ENCODE data around the gene MYO1B. TPM values are rescaled to one million over a fixed set of nuclear protein-coding genes. Genes with fewer than 3 reads are reported as not detected.

Gene MYO1B
- total RNA-seq, result 10 to 100 TPM in 1 of 2 donors, 1 to 10 TPM in 1; 2.4 to 28.5 TPM

GRCh38 chr2:191245046-191245868, at the start of gene MYO1B:
MYO1B (plus strand) TSS chr2:191245404; CDS start chr2:191276896, 31,492 bp downstream.
- Mint-ChIP-seq H3K4me3 (peak within 1 kb of the TSS; percentile 82), H3K27me3 (peaks cover 19% of the 10 kb centered on the region), H3K36me3 (ENCODE audit: low read depth) (peaks cover 5% of the 10 kb centered on the region), H3K9me3 (no peaks in the 10 kb centered on the region), H3K27ac (no peak within 1 kb of the TSS), H3K4me1 (peaks cover 4% of the 10 kb centered on the region)
- peak; percentile 84 for ATAC-seq (replicated peaks)

DNA sequence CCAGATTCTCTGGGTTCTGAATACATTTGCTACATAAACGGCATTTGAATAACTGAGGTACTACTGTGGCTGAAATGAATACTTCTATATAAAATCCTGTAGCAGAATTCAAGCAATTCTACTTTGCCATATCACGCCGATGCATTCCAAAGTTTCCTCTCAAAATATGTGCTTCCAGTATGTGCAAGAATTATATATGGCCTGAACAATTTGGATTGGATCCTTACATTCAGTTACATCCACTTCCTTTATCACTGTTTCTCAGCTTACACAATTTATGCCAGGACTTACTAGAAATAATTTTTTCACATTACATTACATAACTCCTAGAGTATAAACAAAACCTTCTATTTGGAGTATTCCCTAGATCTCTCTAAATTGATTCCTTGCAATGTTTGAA, 48.1 kb upstream of the MYO1B start:
- no peaks in the 10 kb centered on the region for H3K27me3 Mint-ChIP-seq
- peaks cover 12% of the 10 kb centered on the region for H3K4me1 Mint-ChIP-seq
- H3K4me3 Mint-ChIP-seq, result no peak overlapping the region
- no peaks in the 10 kb centered on the region for H3K9me3 Mint-ChIP-seq
- no peak for ATAC-seq (replicated peaks)
- H3K36me3 Mint-ChIP-seq (ENCODE audit: low read depth), result no peaks in the 10 kb centered on the region
- no peak overlapping the region for H3K27ac Mint-ChIP-seq

GRCh38 chr2:191198271-191198670, 46.9 kb upstream of the MYO1B start:
- no peak overlapping the region for H3K27ac Mint-ChIP-seq
- H3K4me1 Mint-ChIP-seq, result peaks cover 19% of the 10 kb centered on the region
- H3K4me3 Mint-ChIP-seq, result no peak overlapping the region
- no peaks in the 10 kb centered on the region for H3K27me3 Mint-ChIP-seq
- ATAC-seq (replicated peaks), result no peak
- no peaks in the 10 kb centered on the region for H3K36me3 Mint-ChIP-seq (ENCODE audit: low read depth)
- H3K9me3 Mint-ChIP-seq, result no peaks in the 10 kb centered on the region

- no peak overlapping the region for H3K4me3 Mint-ChIP-seq
- no peaks in the 10 kb centered on the region for H3K9me3 Mint-ChIP-seq
- no peak overlapping the region for H3K27ac Mint-ChIP-seq
- H3K4me1 Mint-ChIP-seq, result peaks cover 15% of the 10 kb centered on the region
- ATAC-seq (replicated peaks), result no peak
- no peaks in the 10 kb centered on the region for H3K36me3 Mint-ChIP-seq (ENCODE audit: low read depth)
- H3K27me3 Mint-ChIP-seq, result no peaks in the 10 kb centered on the region
Measured at GRCh38 chr2:191199929-191200512, 45.2 kb upstream of the MYO1B start.

- Mint-ChIP-seq H3K27ac (no peak overlapping the region), H3K4me3 (no peak overlapping the region), H3K4me1 (peaks cover 16% of the 10 kb centered on the region), H3K27me3 (no peaks in the 10 kb centered on the region), H3K9me3 (no peaks in the 10 kb centered on the region), H3K36me3 (ENCODE audit: low read depth) (no peaks in the 10 kb centered on the region)
- ATAC-seq (replicated peaks), result no peak
Measured at GRCh38 chr2:191200910-191201309, 44.3 kb upstream of the MYO1B start.

- Mint-ChIP-seq H3K4me3 (peak overlapping the region; percentile 33), H3K9me3 (no peaks in the 10 kb centered on the region), H3K36me3 (ENCODE audit: low read depth) (no peaks in the 10 kb centered on the region), H3K27ac (peak overlapping the region; percentile 53), H3K27me3 (no peaks in the 10 kb centered on the region), H3K4me1 (peaks cover 25% of the 10 kb centered on the region)
- peak; percentile 26 for ATAC-seq (replicated peaks)
Measured at GRCh38 chr2:191202209-191202721, 42.9 kb upstream of the MYO1B start.

DNA sequence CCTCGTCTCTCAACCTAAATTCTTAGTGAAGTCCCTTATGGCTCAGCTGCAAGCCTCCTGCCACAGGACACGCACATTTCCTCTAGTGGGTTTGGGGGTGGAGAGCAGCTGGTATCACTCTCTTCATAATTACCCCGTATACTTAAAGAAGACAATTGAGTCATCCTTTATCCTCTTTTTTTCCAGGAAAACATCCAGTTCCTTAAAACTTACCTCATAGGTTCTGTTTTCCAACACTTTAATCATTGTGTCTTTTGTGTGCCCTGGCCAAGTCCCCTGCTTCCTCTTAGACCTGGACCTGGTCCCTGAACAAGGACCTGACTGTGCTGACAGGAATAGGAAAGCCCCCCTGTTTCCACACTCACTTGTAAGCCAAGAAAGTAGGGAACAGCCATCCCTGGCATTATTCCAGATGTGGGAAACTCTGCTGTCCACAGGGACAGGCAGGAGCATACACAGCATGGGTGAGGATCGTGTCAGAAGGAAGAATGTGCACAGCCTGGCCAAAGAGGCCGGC, 42.3 kb upstream of the MYO1B start:
- Mint-ChIP-seq H3K9me3 (no peaks in the 10 kb centered on the region), H3K4me3 (peak overlapping the region; percentile 33), H3K27me3 (no peaks in the 10 kb centered on the region), H3K36me3 (ENCODE audit: low read depth) (no peaks in the 10 kb centered on the region), H3K27ac (peak overlapping the region; percentile 53), H3K4me1 (peaks cover 25% of the 10 kb centered on the region)
- ATAC-seq (replicated peaks), result peak; percentile 68

- peak overlapping the region; percentile 78 for H3K27ac Mint-ChIP-seq
- H3K36me3 Mint-ChIP-seq (ENCODE audit: low read depth), result no peaks in the 10 kb centered on the region
- peak overlapping the region; percentile 67 for H3K4me3 Mint-ChIP-seq
- H3K4me1 Mint-ChIP-seq, result peaks cover 25% of the 10 kb centered on the region
- no peaks in the 10 kb centered on the region for H3K9me3 Mint-ChIP-seq
- H3K27me3 Mint-ChIP-seq, result no peaks in the 10 kb centered on the region
- peak; percentile 44 for ATAC-seq (replicated peaks)
Measured at GRCh38 chr2:191204433-191204832, 40.8 kb upstream of the MYO1B start.

DNA sequence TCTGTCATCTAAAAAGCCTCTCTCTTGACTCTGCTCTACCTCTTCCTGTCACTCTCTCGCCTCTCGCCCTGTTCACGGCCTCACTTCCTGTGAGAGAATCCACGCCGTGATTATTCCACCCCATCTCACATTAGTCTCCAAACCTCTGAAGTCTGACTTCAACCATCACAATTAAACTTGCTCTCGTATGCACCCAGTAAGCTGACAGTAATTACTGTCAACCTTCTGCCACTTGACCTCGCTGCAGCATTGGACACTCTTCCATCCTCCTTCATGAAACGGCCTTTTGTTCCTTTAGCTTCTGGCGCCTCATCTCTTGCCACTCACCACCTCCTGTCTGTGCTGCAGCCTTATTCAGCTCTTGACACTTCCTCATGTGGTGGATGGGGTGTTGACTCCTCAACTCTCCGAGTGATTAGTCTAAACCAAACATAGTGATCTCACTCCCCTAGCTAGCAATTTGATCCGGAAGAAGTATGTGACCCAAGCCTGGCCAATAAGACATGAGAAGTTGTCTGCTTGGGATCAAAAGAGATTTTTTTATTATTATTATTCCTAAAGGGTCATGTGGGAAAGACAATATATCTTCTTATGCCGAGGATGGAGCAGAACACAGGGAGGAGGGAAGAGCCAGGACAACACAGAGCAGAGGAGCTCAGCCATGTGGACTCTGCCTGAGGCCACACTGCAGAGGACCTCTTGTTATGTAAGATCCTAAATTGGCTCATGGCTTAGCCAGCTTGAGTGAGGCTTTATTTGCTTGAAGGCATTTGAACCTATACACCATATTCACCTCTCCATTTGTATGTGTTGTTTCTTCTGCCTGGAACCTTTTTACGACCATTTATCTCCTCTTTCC, 38.4 kb upstream of the MYO1B start:
- no peaks in the 10 kb centered on the region for H3K36me3 Mint-ChIP-seq (ENCODE audit: low read depth)
- H3K4me3 Mint-ChIP-seq, result peak overlapping the region; percentile 45
- H3K9me3 Mint-ChIP-seq, result peaks cover 3% of the 10 kb centered on the region
- peak overlapping the region; percentile 32 for H3K27ac Mint-ChIP-seq
- peaks cover 25% of the 10 kb centered on the region for H3K4me1 Mint-ChIP-seq
- peak; percentile 64 for ATAC-seq (replicated peaks)
- no peaks in the 10 kb centered on the region for H3K27me3 Mint-ChIP-seq

GRCh38 chr2:191209340-191209739, 35.9 kb upstream of the MYO1B start:
- Mint-ChIP-seq H3K27me3 (no peaks in the 10 kb centered on the region), H3K4me1 (peaks cover 15% of the 10 kb centered on the region), H3K9me3 (peaks cover 7% of the 10 kb centered on the region), H3K36me3 (ENCODE audit: low read depth) (no peaks in the 10 kb centered on the region), H3K4me3 (no peak overlapping the region), H3K27ac (no peak overlapping the region)
- no peak for ATAC-seq (replicated peaks)

DNA sequence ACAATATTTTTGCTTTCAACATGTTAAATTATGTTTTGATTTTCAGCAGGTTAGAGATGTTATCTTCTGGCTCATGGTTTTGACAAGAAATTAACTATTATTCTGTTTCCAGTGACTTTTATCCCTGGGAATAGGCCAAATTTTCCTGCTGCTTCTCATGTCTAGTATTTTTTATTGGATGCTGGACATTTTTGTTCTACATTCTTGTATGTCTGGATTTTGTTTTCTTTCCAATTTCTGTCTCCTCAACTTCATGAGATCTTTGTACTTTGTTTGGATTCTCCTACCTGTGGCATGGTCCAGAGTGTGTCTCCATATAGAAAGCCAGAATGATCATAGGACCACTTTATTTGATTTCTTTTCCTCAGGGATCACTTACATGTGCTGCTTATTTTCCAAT, 33.1 kb upstream of the MYO1B start:
- Mint-ChIP-seq H3K4me1 (no peaks in the 10 kb centered on the region), H3K4me3 (no peak overlapping the region), H3K27me3 (no peaks in the 10 kb centered on the region), H3K36me3 (ENCODE audit: low read depth) (no peaks in the 10 kb centered on the region), H3K9me3 (peaks cover 7% of the 10 kb centered on the region), H3K27ac (no peak overlapping the region)
- no peak for ATAC-seq (replicated peaks)

- H3K36me3 Mint-ChIP-seq (ENCODE audit: low read depth), result no peaks in the 10 kb centered on the region
- no peaks in the 10 kb centered on the region for H3K27me3 Mint-ChIP-seq
- no peaks in the 10 kb centered on the region for H3K4me1 Mint-ChIP-seq
- H3K27ac Mint-ChIP-seq, result no peak overlapping the region
- H3K4me3 Mint-ChIP-seq, result no peak overlapping the region
- ATAC-seq (replicated peaks), result no peak
- peaks cover 7% of the 10 kb centered on the region for H3K9me3 Mint-ChIP-seq
Measured at GRCh38 chr2:191213333-191213732, 31.9 kb upstream of the MYO1B start.

DNA sequence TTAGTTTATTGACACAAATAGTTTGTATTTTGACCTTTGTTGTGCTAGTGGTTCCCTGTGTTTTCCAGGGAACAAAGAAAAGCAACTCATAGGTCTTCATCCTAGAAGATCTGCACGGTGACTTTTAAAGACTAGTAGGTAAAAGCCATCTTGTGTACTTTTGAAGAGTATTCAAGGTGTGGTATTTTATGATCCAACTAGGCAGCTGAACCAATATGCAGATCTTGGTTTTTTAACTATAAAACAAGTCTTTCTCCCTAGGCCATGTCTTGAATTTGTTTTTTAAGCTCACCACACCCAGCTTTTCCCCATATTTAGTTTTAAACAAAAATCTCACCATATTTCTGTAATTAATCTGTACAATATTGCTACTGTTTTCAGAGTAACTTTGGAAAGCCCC, 30.0 kb upstream of the MYO1B start:
- no peaks in the 10 kb centered on the region for H3K36me3 Mint-ChIP-seq (ENCODE audit: low read depth)

GRCh38 chr2:191215666-191216065, 29.5 kb upstream of the MYO1B start:
- no peak overlapping the region for H3K4me3 Mint-ChIP-seq
- H3K4me1 Mint-ChIP-seq, result peaks cover 6% of the 10 kb centered on the region
- H3K27ac Mint-ChIP-seq, result no peak overlapping the region
- peaks cover 9% of the 10 kb centered on the region for H3K9me3 Mint-ChIP-seq
- no peaks in the 10 kb centered on the region for H3K36me3 Mint-ChIP-seq (ENCODE audit: low read depth)
- no peak for ATAC-seq (replicated peaks)
- H3K27me3 Mint-ChIP-seq, result no peaks in the 10 kb centered on the region

More for the DNA sequence above, 30.0 kb upstream of the MYO1B start:
- Mint-ChIP-seq H3K27ac (no peak overlapping the region), H3K4me3 (no peak overlapping the region), H3K9me3 (peaks cover 8% of the 10 kb centered on the region), H3K27me3 (no peaks in the 10 kb centered on the region), H3K4me1 (peaks cover 6% of the 10 kb centered on the region)
- no peak for ATAC-seq (replicated peaks)
